Astrocyte of the spinal cord (primary cell): ENCODE data around the gene GALNT7.

Experiments used
- DNase-seq: peaks from one replicate; pipeline ENCODE4 v3.0.0; 2011; ENCODE audit warnings: low read depth, low spot score
- H3K4me3 ChIP-seq: 2 replicates; pipeline ENCODE4 v1.5.1; 2011; ENCODE audit warnings: low read depth, mild to moderate bottlenecking, low read length, moderate library complexity
- CTCF ChIP-seq: IDR thresholded peaks from 2 replicates; pipeline ENCODE4 v1.5.1; 2012; ENCODE audit warnings: low read depth, mild to moderate bottlenecking, low read length, inconsistent platforms
- in situ Hi-C: cut with HindIII; loops from 2 replicates; pipeline ENCODE4 v1.10.0; 2017; ENCODE audit warnings: low sequenced_read_pairs

GALNT7 gene

GRCh38 chr4:173345648-173346047 is 177.0 kb downstream of the GALNT7 start:
- DNase-seq, result no peak
- no peak overlapping the region for H3K4me3 ChIP-seq
- TF ChIP-seq CTCF, result no peak
- in situ Hi-C loops, result no loop called here

DNA sequence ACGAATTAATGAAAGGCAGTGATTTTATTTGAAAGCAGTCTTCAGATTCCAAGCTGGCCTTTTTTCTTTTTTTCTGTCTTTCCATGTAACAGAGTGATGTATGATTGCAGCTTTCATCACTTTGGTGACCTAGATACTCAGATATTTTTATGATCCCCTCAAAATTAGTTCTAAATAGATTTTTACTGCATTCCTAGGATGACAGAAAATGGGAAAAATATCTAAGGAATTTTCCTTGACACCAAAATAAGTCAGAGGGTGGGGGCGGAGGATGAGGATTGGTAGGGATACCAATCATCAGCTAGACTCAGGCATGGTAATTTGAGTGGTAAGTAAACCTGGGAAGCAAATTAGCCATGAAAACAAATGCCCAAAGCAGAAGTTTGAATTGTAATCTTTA is 177.5 kb downstream of the GALNT7 start:
- DNase-seq, result peak; percentile 37
- in situ Hi-C loops, result no loop called here

GRCh38 chr4:173347467-173347866 is 178.9 kb downstream of the GALNT7 start:
- DNase-seq, result no peak
- TF ChIP-seq CTCF, result no peak
- in situ Hi-C loops, result no loop called here
- H3K4me3 ChIP-seq, result no peak overlapping the region

More for the DNA sequence above, 177.5 kb downstream of the GALNT7 start:
- no peak for TF ChIP-seq CTCF
- H3K4me3 ChIP-seq, result no peak overlapping the region

GRCh38 chr4:173357939-173358338 is 189.3 kb downstream of the GALNT7 start:
- DNase-seq, result no peak
- in situ Hi-C loops, result no loop called here
- H3K4me3 ChIP-seq, result no peak overlapping the region
- no peak for TF ChIP-seq CTCF

GRCh38 chr4:173360587-173361221 is 192.1 kb downstream of the GALNT7 start:
- DNase-seq, result peak; percentile 17
- peak; percentile 37 for TF ChIP-seq CTCF
- no peak overlapping the region for H3K4me3 ChIP-seq
- in situ Hi-C loops, result no loop called here

DNA sequence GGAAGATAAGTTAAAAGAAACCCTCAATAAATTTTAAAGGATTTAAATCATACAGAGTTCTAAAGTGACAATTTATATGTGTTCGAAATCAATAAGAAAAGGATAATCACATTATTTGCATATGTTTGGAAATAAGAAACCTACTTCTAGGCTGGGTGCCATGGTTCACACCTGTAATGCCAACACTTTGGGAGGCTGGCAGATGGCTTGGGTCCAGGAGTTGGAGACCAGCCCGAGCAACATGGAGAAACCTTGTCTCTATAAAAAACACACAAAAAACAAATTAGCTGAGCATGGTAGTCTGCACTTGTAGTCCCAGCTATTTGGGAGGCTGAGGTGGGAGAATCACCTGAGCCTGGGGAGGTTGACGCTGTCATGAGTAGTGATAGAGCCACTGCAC is 194.1 kb downstream of the GALNT7 start:
- no peak overlapping the region for H3K4me3 ChIP-seq
- DNase-seq, result no peak
- in situ Hi-C loops, result no loop called here
- TF ChIP-seq CTCF, result no peak
